Activated naive CD4-positive, alpha-beta T cell treated with anti-CD3 and anti-CD28 coated beads, Interleukin-2, amount 50 U/mL, for 24 hours (primary cell): ENCODE data around the gene SLC10A3.

Experiments
- H3K27ac Mint-ChIP-seq: one replicate; pipeline ENCODE4 v1.8.0; 2021; ENCODE audit warnings: mild to moderate bottlenecking, mixed read lengths
- H3K27me3 Mint-ChIP-seq: one replicate; pipeline ENCODE4 v1.8.0; 2021; ENCODE audit warnings: mixed read lengths
- H3K36me3 Mint-ChIP-seq: one replicate; pipeline ENCODE4 v1.8.0; 2021; ENCODE audit warnings: mixed read lengths
- H3K4me1 Mint-ChIP-seq: one replicate; pipeline ENCODE4 v1.8.0; 2021; ENCODE audit warnings: mixed read lengths
- H3K4me3 Mint-ChIP-seq: one replicate; pipeline ENCODE4 v1.8.0; 2021; ENCODE audit warnings: mild to moderate bottlenecking, mixed read lengths
- H3K9me3 Mint-ChIP-seq: one replicate; pipeline ENCODE4 v1.8.0; 2021; ENCODE audit warnings: mixed read lengths

SLC10A3 gene

DNA sequence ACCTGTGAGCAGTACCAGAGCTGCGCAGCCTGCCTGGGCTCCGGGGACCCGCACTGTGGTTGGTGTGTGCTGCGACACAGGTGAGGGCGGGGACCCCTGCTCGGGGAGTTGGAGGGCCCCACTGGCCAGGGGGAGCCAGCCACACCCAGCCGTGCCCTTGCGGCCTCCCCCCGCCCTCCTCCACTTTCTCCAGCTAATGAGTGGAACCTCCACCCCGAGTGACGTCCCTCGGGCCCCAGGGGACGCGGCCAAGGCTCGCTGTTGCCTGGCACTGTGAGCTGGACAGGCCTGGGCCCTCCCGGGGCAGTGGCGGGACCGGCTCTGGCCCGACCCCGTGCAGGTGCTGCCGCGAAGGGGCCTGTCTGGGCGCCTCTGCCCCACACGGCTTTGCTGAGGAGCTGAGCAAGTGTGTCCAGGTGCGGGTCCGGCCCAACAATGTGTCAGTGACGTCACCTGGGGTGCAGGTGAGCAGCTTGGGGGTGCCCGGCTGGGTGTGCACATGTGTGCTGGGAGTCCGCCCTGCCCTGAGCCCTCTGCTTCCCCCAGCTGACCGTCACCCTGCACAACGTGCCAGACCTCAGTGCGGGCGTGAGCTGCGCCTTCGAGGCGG lies 26.7 kb downstream of the SLC10A3 start:
- no peaks in the 10 kb centered on the region for H3K9me3 Mint-ChIP-seq
- H3K27ac Mint-ChIP-seq = no peak overlapping the region
- H3K4me1 Mint-ChIP-seq = no peaks in the 10 kb centered on the region
- H3K4me3 Mint-ChIP-seq = no peak overlapping the region
- no peaks in the 10 kb centered on the region for H3K27me3 Mint-ChIP-seq
- H3K36me3 Mint-ChIP-seq = peaks cover 1% of the 10 kb centered on the region

DNA sequence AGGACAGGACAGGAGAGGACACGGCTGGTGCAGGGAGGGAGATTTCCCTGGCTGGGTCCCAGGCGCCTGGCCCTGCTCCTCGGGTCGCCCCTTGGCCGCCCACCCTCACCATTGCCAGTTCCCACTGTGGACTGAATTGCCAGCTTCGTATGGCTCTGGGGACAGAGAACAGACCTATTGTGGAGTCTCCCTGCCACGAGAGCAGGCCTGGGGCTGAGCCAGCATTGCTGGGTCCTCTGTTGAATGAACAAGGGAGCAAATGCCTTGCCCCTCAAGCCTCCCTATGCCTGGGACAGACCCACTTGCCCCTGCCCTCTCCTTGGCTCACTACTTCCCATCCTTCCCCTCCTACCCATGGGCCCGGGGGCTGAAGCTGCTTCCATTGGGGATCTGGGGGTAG lies 28.0 kb downstream of the SLC10A3 start:
- Mint-ChIP-seq H3K4me1 (peaks cover 1% of the 10 kb centered on the region), H3K4me3 (no peak overlapping the region), H3K36me3 (peaks cover 1% of the 10 kb centered on the region), H3K27ac (no peak overlapping the region), H3K27me3 (no peaks in the 10 kb centered on the region), H3K9me3 (no peaks in the 10 kb centered on the region)

DNA sequence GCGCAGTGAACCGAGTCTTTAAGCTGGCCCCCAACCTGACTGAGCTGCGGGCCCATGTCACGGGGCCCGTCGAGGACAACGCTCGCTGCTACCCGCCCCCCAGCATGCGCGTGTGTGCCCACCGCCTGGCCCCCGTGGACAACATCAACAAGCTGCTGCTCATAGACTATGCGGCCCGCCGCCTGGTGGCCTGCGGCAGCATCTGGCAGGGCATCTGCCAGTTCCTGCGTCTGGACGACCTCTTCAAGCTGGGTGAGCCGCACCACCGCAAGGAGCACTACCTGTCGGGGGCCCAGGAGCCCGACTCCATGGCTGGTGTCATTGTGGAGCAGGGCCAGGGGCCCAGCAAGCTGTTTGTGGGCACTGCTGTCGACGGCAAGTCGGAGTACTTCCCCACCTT lies 30.1 kb downstream of the SLC10A3 start:
- Mint-ChIP-seq H3K36me3 (peaks cover 1% of the 10 kb centered on the region), H3K27me3 (no peaks in the 10 kb centered on the region), H3K27ac (no peak overlapping the region), H3K9me3 (no peaks in the 10 kb centered on the region), H3K4me3 (peak overlapping the region; percentile 47), H3K4me1 (peaks cover 5% of the 10 kb centered on the region)

- Mint-ChIP-seq H3K27ac (no peak overlapping the region), H3K36me3 (peaks cover 1% of the 10 kb centered on the region), H3K4me3 (peak overlapping the region; percentile 7), H3K9me3 (no peaks in the 10 kb centered on the region), H3K27me3 (no peaks in the 10 kb centered on the region), H3K4me1 (peaks cover 5% of the 10 kb centered on the region)
Measured at GRCh38 chrX:154459832-154460231, 30.6 kb downstream of the SLC10A3 start.

DNA sequence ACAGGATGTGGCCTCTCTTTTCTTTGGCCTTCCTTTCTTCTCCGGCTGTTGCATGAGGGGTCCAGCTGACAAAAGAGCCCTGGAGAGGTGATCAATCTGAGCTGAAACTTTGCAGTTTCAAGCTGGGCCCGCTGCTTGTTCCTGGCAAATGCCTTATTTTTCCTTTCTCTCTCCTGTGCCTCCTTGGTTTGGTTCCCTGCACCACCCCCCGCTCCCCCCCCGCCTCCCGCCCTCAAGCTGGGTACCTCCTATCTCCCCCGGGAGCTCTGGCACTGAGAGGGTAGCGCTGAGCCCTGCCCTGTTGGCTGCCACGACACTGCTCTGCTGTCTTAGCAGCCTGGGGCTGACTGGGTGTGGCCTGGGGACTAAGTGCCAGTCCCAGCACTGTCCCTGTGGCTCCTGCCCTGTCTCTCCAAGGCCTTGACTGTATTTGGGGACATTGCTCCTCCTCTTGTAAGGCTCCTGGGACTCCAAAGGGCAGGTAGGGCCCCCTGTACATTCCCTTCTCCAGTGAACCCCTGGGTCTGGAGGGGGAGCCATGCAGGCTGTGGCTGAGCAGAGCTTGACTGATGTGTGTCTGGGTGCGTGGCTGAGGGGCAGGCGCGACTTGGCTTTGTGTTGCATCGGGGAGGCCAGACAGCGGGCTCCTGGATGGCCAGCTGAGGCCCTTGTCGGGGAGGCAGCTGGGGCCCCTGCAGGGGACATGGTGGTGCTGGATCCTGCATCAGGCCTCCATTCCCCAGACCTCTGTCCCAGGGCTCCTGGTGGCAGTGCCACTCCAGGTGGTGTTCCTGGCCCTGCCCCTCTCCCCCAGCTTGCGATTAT lies 31.3 kb downstream of the SLC10A3 start:
- Mint-ChIP-seq H3K27ac (no peak overlapping the region), H3K4me1 (peaks cover 5% of the 10 kb centered on the region), H3K4me3 (peak overlapping the region; percentile 81), H3K36me3 (peaks cover 1% of the 10 kb centered on the region), H3K9me3 (no peaks in the 10 kb centered on the region), H3K27me3 (no peaks in the 10 kb centered on the region)

DNA sequence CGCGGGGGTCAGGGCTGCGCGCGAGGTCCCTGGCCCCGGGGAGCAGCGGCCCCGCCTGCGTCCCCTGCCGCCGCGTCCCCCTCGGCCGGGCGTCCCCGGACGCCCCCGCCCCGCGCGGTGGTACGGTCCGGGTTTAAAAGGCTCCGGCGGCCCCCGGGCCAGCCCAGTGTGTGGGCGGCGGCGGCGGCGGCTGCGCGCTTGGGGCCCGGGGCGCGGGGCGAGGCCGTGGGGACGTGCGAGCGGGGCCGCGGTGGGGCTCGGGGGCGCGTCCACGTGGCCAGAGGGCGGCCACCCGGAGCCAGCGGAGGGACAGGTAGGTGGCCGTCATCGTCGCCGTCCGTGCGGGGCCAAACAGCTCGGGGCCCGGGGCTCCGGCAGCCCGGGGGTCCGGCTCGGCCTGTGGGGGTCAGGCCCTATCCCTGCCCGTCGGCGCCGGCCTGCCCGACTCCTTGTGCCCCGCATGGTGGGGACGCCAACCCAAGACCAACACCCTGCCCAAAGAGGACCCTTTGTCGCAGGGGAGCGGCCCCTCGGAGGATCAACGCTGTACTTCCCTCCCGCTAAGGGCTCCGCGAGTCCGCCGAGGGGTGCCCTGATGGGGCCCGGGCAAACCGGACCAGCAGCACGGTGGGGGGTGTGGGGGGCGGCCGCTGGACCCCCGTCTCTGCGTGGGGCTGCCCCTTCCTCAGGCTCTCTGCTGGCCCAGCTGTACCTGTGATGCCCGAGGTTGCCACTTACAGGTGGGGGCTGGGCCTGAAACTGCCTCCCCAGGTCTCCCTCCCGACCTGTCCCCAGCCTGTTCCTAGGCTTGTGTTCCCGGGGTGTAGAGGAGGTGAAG lies 32.1 kb downstream of the SLC10A3 start, which contains the start of gene PLXNA3:
TSS of gene PLXNA3 (plus strand) at position 166 of the 838 bp plus-strand sequence. CDS start 1,903 bp downstream, outside the sequence.
- peaks cover 5% of the 10 kb centered on the region for H3K4me1 Mint-ChIP-seq
- no peaks in the 10 kb centered on the region for H3K27me3 Mint-ChIP-seq
- peaks cover 1% of the 10 kb centered on the region for H3K36me3 Mint-ChIP-seq
- peak within 1 kb of the TSS; percentile 91 for H3K4me3 Mint-ChIP-seq
- peak within 1 kb of the TSS; percentile 97 for H3K27ac Mint-ChIP-seq
- no peaks in the 10 kb centered on the region for H3K9me3 Mint-ChIP-seq

DNA sequence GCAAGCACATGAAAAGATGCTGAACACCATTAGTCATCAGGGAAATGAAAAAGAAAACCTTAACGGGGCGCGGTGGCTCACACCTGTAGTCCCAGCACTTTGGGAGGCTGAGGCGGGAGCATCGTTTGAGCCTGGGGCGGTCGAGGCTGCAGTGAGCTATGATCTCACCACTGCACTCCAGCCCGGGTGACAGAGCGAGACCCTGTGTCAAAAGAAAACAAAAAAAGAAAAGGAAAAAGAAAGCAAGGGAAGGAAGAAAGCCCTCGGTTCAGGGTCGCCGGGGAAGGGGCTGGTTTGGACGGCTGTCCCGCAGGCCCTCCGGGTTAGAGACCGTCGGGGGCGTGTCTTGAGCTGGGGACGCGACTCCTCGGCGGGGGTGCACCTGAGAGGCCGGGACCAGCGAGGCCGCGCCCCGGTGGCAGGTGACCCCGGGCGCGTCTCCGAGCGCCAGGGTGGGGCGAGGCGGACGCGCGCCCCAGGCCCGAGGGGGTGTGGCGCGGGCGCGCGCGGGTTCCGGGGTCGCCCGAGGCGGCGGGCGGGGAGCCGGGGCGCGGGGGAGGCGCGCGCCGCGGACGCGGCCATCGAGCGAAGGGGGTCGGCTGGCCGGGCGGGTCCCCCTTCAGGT lies 32.8 kb downstream of the SLC10A3 start:
- H3K9me3 Mint-ChIP-seq = no peaks in the 10 kb centered on the region
- no peaks in the 10 kb centered on the region for H3K27me3 Mint-ChIP-seq
- peak overlapping the region; percentile 97 for H3K27ac Mint-ChIP-seq
- H3K36me3 Mint-ChIP-seq = peaks cover 1% of the 10 kb centered on the region
- peak overlapping the region; percentile 91 for H3K4me3 Mint-ChIP-seq
- peaks cover 5% of the 10 kb centered on the region for H3K4me1 Mint-ChIP-seq

- Mint-ChIP-seq H3K9me3 (no peaks in the 10 kb centered on the region), H3K27ac (peak overlapping the region; percentile 8), H3K4me3 (no peak overlapping the region), H3K36me3 (no peaks in the 10 kb centered on the region), H3K4me1 (peaks cover 5% of the 10 kb centered on the region), H3K27me3 (no peaks in the 10 kb centered on the region)
Measured at GRCh38 chrX:154452823-154453222, 37.6 kb downstream of the SLC10A3 start.

DNA sequence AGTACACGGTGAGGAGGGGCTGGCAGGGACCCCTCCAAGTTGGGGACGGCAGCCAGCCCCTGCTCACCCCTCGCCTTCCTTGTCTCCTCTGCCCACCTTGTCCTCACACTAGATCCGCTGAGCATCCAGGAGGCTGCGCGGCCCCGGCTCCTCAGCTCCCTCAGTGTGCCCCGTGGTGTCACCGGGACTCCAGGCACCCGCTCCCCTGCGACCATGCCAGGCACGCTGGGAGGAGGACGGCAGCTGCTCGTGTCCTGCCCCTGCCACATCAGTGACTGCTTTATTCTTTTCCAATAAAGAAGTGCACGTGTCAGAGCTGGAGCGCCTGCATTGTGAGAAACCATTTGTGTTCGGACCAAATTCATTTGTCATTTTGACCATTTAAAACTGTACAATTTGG lies 40.1 kb downstream of the SLC10A3 start:
- Mint-ChIP-seq H3K27ac (no peak overlapping the region), H3K27me3 (no peaks in the 10 kb centered on the region), H3K4me1 (no peaks in the 10 kb centered on the region), H3K9me3 (no peaks in the 10 kb centered on the region), H3K36me3 (no peaks in the 10 kb centered on the region), H3K4me3 (no peak overlapping the region)

GRCh38 chrX:154449618-154450017 lies 40.8 kb downstream of the SLC10A3 start:
- Mint-ChIP-seq H3K4me1 (no peaks in the 10 kb centered on the region), H3K27me3 (no peaks in the 10 kb centered on the region), H3K4me3 (no peak overlapping the region), H3K27ac (no peak overlapping the region), H3K36me3 (no peaks in the 10 kb centered on the region), H3K9me3 (no peaks in the 10 kb centered on the region)

GRCh38 chrX:154448484-154448883 lies 41.9 kb downstream of the SLC10A3 start:
- Mint-ChIP-seq H3K27me3 (no peaks in the 10 kb centered on the region), H3K9me3 (no peaks in the 10 kb centered on the region), H3K27ac (no peak overlapping the region), H3K4me1 (peaks cover 1% of the 10 kb centered on the region), H3K4me3 (no peak overlapping the region), H3K36me3 (no peaks in the 10 kb centered on the region)

DNA sequence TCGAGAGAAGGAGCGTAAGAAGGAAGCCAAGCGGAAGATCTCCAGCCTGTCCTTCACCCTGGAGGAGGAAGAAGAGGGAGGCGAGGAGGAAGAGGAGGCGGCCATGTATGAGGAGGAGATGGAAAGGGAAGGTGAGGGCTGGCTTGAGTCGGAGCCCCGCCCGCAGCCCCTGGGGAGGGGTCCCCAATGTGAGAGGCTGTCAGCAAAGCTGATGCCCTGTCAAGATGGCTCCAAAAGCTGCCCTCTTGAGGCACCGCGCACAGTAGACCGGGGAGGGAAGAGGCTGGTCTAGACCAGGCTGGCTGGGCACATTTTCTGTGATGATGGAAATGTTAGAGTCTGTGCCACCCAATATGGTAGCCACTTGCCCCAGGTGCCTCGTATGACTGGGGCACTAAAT lies 44.0 kb downstream of the SLC10A3 start:
- Mint-ChIP-seq H3K27me3 (no peaks in the 10 kb centered on the region), H3K27ac (no peak overlapping the region), H3K4me1 (peaks cover 12% of the 10 kb centered on the region), H3K4me3 (no peak overlapping the region), H3K36me3 (no peaks in the 10 kb centered on the region), H3K9me3 (no peaks in the 10 kb centered on the region)

- no peaks in the 10 kb centered on the region for H3K27me3 Mint-ChIP-seq
- H3K27ac Mint-ChIP-seq = no peak overlapping the region
- no peak overlapping the region for H3K4me3 Mint-ChIP-seq
- peaks cover 13% of the 10 kb centered on the region for H3K4me1 Mint-ChIP-seq
- no peaks in the 10 kb centered on the region for H3K36me3 Mint-ChIP-seq
- H3K9me3 Mint-ChIP-seq = no peaks in the 10 kb centered on the region
Measured at GRCh38 chrX:154445776-154446175, 44.7 kb downstream of the SLC10A3 start.

DNA sequence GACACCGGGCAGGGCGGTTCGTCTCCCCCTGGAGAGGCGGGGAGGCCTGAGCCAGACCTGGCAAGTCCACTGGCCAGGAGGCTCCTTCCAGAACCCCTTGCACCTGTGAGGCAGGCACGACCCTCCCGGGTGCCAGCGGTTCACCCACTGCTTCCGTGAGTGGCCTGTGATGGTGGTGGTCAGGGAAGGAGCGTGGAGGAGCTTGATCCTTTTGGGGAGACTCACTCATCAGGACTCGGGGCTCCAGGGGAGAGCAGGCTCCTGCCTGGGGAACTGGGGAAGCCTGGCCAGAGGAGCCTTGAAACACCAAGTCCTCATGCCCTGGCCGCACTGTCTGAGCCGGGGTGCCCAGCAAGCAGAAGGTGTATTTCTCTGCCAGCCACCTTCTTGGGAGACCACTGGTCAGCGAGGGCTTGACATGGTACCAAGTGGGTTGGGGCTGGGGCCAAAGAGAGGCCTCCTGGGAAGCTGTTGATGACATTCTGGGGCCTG lies 45.6 kb downstream of the SLC10A3 start:
- Mint-ChIP-seq H3K4me3 (peak overlapping the region; percentile 39), H3K27ac (no peak overlapping the region), H3K4me1 (peaks cover 13% of the 10 kb centered on the region), H3K27me3 (no peaks in the 10 kb centered on the region), H3K36me3 (no peaks in the 10 kb centered on the region), H3K9me3 (no peaks in the 10 kb centered on the region)
